ENCODE data around the gene HIVEP3.

HIVEP3 gene

DNA sequence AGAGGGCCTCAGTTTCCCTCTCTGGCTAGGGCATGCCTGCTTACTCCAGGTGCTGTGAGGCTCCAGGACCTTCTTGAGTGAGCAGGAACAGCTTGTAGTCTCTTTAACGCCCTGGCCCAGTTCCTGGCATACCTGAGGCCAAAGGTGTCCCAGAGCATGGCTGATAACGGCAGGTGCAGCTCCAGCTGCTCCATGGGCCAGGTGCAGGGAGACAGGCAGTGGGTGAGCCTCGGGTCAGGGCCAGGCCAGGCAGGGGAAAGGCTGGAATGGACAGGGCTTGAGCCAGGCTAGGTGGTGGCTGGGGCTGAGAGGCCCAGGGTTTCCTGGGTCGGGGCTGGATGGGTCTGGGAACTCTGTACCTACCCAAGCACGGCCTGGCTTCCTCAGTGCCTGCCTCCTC is 452.6 kb downstream of the HIVEP3 start:
- no peak overlapping the region for H3K23ac ChIP-seq (ENCODE audit: low read depth, low read length, poor library complexity)
- no peak for DNase-seq (ENCODE audit: low spot score)
- no peak overlapping the region for H2BK12ac ChIP-seq (ENCODE audit: low read length)
- peak overlapping the region; percentile 43 for H3K14ac ChIP-seq (ENCODE audit: low read length)
- WGBS, 2 donors (ENCODE audit: extremely low coverage in 2 of 2, insufficient read length in 2 of 2, insufficient replicate concordance in 1 of 2) = no CpG with 5 or more reads among the region's 5 CpGs
- H3K18ac ChIP-seq (ENCODE audit: low read length) = peak overlapping the region; percentile 40
- H3K4me1 ChIP-seq (ENCODE audit: control insufficient read depth in 2 of 2, insufficient read depth in 1 of 2, low read depth in 1 of 2, low read length in 2 of 2) = no peaks in the 10 kb centered on the region
- peak overlapping the region in 1 of 2 donors; percentile 30 for H3K4me3 ChIP-seq (ENCODE audit: low read length in 2 of 2)
- H3K9me3 ChIP-seq (replicated peaks in 1 of 2; ENCODE audit: control insufficient read depth in 2 of 2, insufficient read depth in 1 of 2, low read depth in 1 of 2, low read length in 2 of 2) = no peaks in the 10 kb centered on the region
- H3K27me3 ChIP-seq (ENCODE audit: control insufficient read depth in 3 of 3, insufficient read depth in 3 of 3, low read depth in 1 of 3, low read length in 3 of 3) = peaks cover 0 to 13% (median 0%) of the 10 kb centered on the region in 3 experiments
- no peak overlapping the region for H3K4ac ChIP-seq (ENCODE audit: low read length)
- H3K27ac ChIP-seq (replicated peaks; ENCODE audit: low read length) = no peak overlapping the region
- H2AFZ ChIP-seq (ENCODE audit: low read length) = no peak overlapping the region
- no peak overlapping the region for H3K4me2 ChIP-seq (ENCODE audit: insufficient read depth, low read length, poor library complexity, severe bottlenecking)
- no peak overlapping the region for H2BK120ac ChIP-seq (ENCODE audit: low read depth, low read length)
- H2BK15ac ChIP-seq (ENCODE audit: low read length) = no peak overlapping the region
- H3K79me1 ChIP-seq (ENCODE audit: low read depth, low read length) = no peaks in the 10 kb centered on the region
- no peak overlapping the region for H4K91ac ChIP-seq (ENCODE audit: low read depth, low read length, poor library complexity)
- H4K8ac ChIP-seq (ENCODE audit: low read depth, low read length) = no peak overlapping the region
- peak overlapping the region; percentile 7 for H3K9ac ChIP-seq (ENCODE audit: low read depth, low read length, poor library complexity)
- H3K36me3 ChIP-seq (replicated peaks in 1 of 2; ENCODE audit: control insufficient read depth in 2 of 2, insufficient read depth in 2 of 2, low read length in 2 of 2) = no peaks in the 10 kb centered on the region
- H2BK5ac ChIP-seq (ENCODE audit: low read length) = no peak overlapping the region
- peak overlapping the region; percentile 36 for H2AK5ac ChIP-seq (ENCODE audit: low read depth, low read length)

DNA sequence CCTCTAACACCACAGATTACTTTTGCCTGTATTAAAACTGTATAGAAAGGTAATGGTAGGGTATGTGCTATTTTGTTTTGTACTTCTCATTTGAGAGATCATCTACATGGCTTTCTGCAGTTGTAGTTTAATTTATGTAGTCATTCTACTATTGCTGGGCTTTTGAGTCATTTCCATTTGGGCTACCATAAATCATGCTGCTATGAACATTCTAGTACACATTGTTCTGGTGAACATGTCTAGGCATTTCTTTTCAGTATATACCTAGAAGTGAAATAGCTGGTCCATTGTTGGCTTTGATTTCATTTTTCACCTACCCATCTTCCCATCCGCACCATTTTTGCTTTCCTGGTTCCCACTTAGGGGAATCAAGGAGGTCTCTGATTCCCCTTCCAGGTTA is 453.0 kb downstream of the HIVEP3 start:
- H3K4me3 ChIP-seq (ENCODE audit: low read length in 2 of 2) = peak overlapping the region in 1 of 2 donors; percentile 30
- no peak overlapping the region for H3K4me2 ChIP-seq (ENCODE audit: insufficient read depth, low read length, poor library complexity, severe bottlenecking)
- no peak overlapping the region for H4K8ac ChIP-seq (ENCODE audit: low read depth, low read length)
- no peak overlapping the region for H4K91ac ChIP-seq (ENCODE audit: low read depth, low read length, poor library complexity)
- no peak overlapping the region for H3K27ac ChIP-seq (replicated peaks; ENCODE audit: low read length)
- no peak overlapping the region for H3K14ac ChIP-seq (ENCODE audit: low read length)
- H3K36me3 ChIP-seq (replicated peaks in 1 of 2; ENCODE audit: control insufficient read depth in 2 of 2, insufficient read depth in 2 of 2, low read length in 2 of 2) = no peaks in the 10 kb centered on the region
- no CpG with 5 or more reads among the region's 1 CpG for whole genome bisulfite sequencing, 2 donors (ENCODE audit: extremely low coverage in 2 of 2, insufficient read length in 2 of 2, insufficient replicate concordance in 1 of 2)
- H3K27me3 ChIP-seq (ENCODE audit: control insufficient read depth in 3 of 3, insufficient read depth in 3 of 3, low read depth in 1 of 3, low read length in 3 of 3) = peaks cover 0 to 13% (median 0%) of the 10 kb centered on the region in 3 experiments
- H3K18ac ChIP-seq (ENCODE audit: low read length) = no peak overlapping the region
- H3K4ac ChIP-seq (ENCODE audit: low read length) = no peak overlapping the region
- no peaks in the 10 kb centered on the region for H3K9me3 ChIP-seq (replicated peaks in 1 of 2; ENCODE audit: control insufficient read depth in 2 of 2, insufficient read depth in 1 of 2, low read depth in 1 of 2, low read length in 2 of 2)
- DNase-seq (ENCODE audit: low spot score) = no peak
- no peak overlapping the region for H3K23ac ChIP-seq (ENCODE audit: low read depth, low read length, poor library complexity)
- no peak overlapping the region for H2BK5ac ChIP-seq (ENCODE audit: low read length)
- no peak overlapping the region for H2BK15ac ChIP-seq (ENCODE audit: low read length)
- H2AK5ac ChIP-seq (ENCODE audit: low read depth, low read length) = no peak overlapping the region
- H2BK12ac ChIP-seq (ENCODE audit: low read length) = no peak overlapping the region
- H2AFZ ChIP-seq (ENCODE audit: low read length) = no peak overlapping the region
- no peaks in the 10 kb centered on the region for H3K79me1 ChIP-seq (ENCODE audit: low read depth, low read length)
- H3K4me1 ChIP-seq (ENCODE audit: control insufficient read depth in 2 of 2, insufficient read depth in 1 of 2, low read depth in 1 of 2, low read length in 2 of 2) = no peaks in the 10 kb centered on the region
- H3K9ac ChIP-seq (ENCODE audit: low read depth, low read length, poor library complexity) = no peak overlapping the region
- no peak overlapping the region for H2BK120ac ChIP-seq (ENCODE audit: low read depth, low read length)

DNA sequence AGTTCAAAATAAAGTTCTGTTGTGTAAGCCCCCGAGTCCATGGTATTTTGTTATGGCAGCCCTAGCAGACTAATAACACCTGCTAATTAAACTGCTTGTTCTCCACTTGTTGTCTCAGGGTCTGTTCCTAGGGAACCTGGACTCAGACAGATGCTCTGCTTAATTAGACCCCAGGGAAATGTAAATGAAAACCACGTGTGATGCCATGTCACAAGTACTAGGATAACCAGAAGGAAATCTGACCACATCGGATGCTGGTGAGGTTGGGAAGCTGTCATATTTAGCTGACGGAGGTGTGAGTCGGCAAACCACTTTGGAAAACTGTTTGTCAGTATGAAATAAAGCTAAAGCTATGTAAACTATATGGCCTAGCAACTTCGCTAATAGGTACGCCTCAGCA is 453.8 kb downstream of the HIVEP3 start:
- H3K4me1 ChIP-seq (ENCODE audit: control insufficient read depth in 2 of 2, insufficient read depth in 1 of 2, low read depth in 1 of 2, low read length in 2 of 2) = no peaks in the 10 kb centered on the region
- H3K4ac ChIP-seq (ENCODE audit: low read length) = no peak overlapping the region
- no peak overlapping the region for H4K91ac ChIP-seq (ENCODE audit: low read depth, low read length, poor library complexity)
- H3K9me3 ChIP-seq (replicated peaks in 1 of 2; ENCODE audit: control insufficient read depth in 2 of 2, insufficient read depth in 1 of 2, low read depth in 1 of 2, low read length in 2 of 2) = no peaks in the 10 kb centered on the region
- no peak overlapping the region for H2BK12ac ChIP-seq (ENCODE audit: low read length)
- no peak overlapping the region for H2AFZ ChIP-seq (ENCODE audit: low read length)
- no peak overlapping the region for H3K4me3 ChIP-seq (ENCODE audit: low read length in 2 of 2)
- H3K27me3 ChIP-seq (ENCODE audit: control insufficient read depth in 3 of 3, insufficient read depth in 3 of 3, low read depth in 1 of 3, low read length in 3 of 3) = peaks cover 0 to 20% (median 0%) of the 10 kb centered on the region in 3 experiments
- no peak overlapping the region for H3K14ac ChIP-seq (ENCODE audit: low read length)
- H3K36me3 ChIP-seq (replicated peaks in 1 of 2; ENCODE audit: control insufficient read depth in 2 of 2, insufficient read depth in 2 of 2, low read length in 2 of 2) = no peaks in the 10 kb centered on the region
- H3K18ac ChIP-seq (ENCODE audit: low read length) = no peak overlapping the region
- no peak overlapping the region for H3K27ac ChIP-seq (replicated peaks; ENCODE audit: low read length)
- no CpG with 5 or more reads among the region's 7 CpGs for WGBS, 2 donors (ENCODE audit: extremely low coverage in 2 of 2, insufficient read length in 2 of 2, insufficient replicate concordance in 1 of 2)
- H3K4me2 ChIP-seq (ENCODE audit: insufficient read depth, low read length, poor library complexity, severe bottlenecking) = no peak overlapping the region
- H2AK5ac ChIP-seq (ENCODE audit: low read depth, low read length) = no peak overlapping the region
- no peak overlapping the region for H3K23ac ChIP-seq (ENCODE audit: low read depth, low read length, poor library complexity)
- no peak overlapping the region for H2BK5ac ChIP-seq (ENCODE audit: low read length)
- H4K8ac ChIP-seq (ENCODE audit: low read depth, low read length) = no peak overlapping the region
- H3K79me1 ChIP-seq (ENCODE audit: low read depth, low read length) = no peaks in the 10 kb centered on the region
- no peak for DNase-seq (ENCODE audit: low spot score)
- no peak overlapping the region for H2BK15ac ChIP-seq (ENCODE audit: low read length)
- H2BK120ac ChIP-seq (ENCODE audit: low read depth, low read length) = no peak overlapping the region
- H3K9ac ChIP-seq (ENCODE audit: low read depth, low read length, poor library complexity) = no peak overlapping the region

DNA sequence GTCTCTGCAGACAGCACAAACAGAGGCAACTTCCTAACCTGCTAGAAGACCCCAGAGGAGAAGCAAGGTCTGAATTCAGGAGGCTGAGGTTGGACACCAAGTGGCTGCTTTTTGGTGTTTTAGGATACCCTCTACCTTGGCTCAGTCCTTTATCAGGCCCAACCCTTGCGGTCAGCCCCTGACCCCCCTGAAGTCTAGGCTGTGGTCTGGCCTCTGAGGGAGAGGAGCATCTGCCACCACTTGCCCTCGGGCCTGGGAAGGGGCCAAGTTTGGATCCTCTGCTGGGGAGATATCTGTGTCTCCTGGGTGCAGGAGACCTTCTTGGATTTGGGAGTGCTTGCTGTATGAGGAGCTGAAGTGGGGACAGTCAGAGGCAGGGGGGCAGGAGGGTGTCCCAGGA is 455.2 kb downstream of the HIVEP3 start:
- H3K4me3 ChIP-seq (ENCODE audit: low read length in 2 of 2) = no peak overlapping the region
- WGBS, 2 donors (ENCODE audit: extremely low coverage in 2 of 2, insufficient read length in 2 of 2, insufficient replicate concordance in 1 of 2) = no CpG with 5 or more reads among the region's 2 CpGs
- H3K18ac ChIP-seq (ENCODE audit: low read length) = no peak overlapping the region
- H3K9me3 ChIP-seq (replicated peaks in 1 of 2; ENCODE audit: control insufficient read depth in 2 of 2, insufficient read depth in 1 of 2, low read depth in 1 of 2, low read length in 2 of 2) = no peaks in the 10 kb centered on the region
- no peak overlapping the region for H3K27ac ChIP-seq (replicated peaks; ENCODE audit: low read length)
- no peak overlapping the region for H4K8ac ChIP-seq (ENCODE audit: low read depth, low read length)
- H3K4me2 ChIP-seq (ENCODE audit: insufficient read depth, low read length, poor library complexity, severe bottlenecking) = no peak overlapping the region
- no peak overlapping the region for H3K9ac ChIP-seq (ENCODE audit: low read depth, low read length, poor library complexity)
- H2BK5ac ChIP-seq (ENCODE audit: low read length) = no peak overlapping the region
- H3K14ac ChIP-seq (ENCODE audit: low read length) = no peak overlapping the region
- H3K4me1 ChIP-seq (ENCODE audit: control insufficient read depth in 2 of 2, insufficient read depth in 1 of 2, low read depth in 1 of 2, low read length in 2 of 2) = no peaks in the 10 kb centered on the region
- H2AK5ac ChIP-seq (ENCODE audit: low read depth, low read length) = no peak overlapping the region
- no peaks in the 10 kb centered on the region for H3K36me3 ChIP-seq (replicated peaks in 1 of 2; ENCODE audit: control insufficient read depth in 2 of 2, insufficient read depth in 2 of 2, low read length in 2 of 2)
- H2BK12ac ChIP-seq (ENCODE audit: low read length) = no peak overlapping the region
- H3K79me1 ChIP-seq (ENCODE audit: low read depth, low read length) = no peaks in the 10 kb centered on the region
- H2AFZ ChIP-seq (ENCODE audit: low read length) = no peak overlapping the region
- DNase-seq (ENCODE audit: low spot score) = no peak
- H2BK15ac ChIP-seq (ENCODE audit: low read length) = no peak overlapping the region
- H3K27me3 ChIP-seq (ENCODE audit: control insufficient read depth in 3 of 3, insufficient read depth in 3 of 3, low read depth in 1 of 3, low read length in 3 of 3) = peaks cover 0 to 31% (median 0%) of the 10 kb centered on the region in 3 experiments
- no peak overlapping the region for H3K23ac ChIP-seq (ENCODE audit: low read depth, low read length, poor library complexity)
- H4K91ac ChIP-seq (ENCODE audit: low read depth, low read length, poor library complexity) = no peak overlapping the region
- H3K4ac ChIP-seq (ENCODE audit: low read length) = no peak overlapping the region
- H2BK120ac ChIP-seq (ENCODE audit: low read depth, low read length) = no peak overlapping the region
